ENCODE data around the gene SYT8.
"Not testable (repeated sequence)": the region's sequence is repeated elsewhere in the genome, so short reads cannot be mapped to it uniquely, and the experiment has no call there.

Gene SYT8

GRCh38 chr11:1870721-1871466 lies 36.1 kb downstream of the SYT8 start:
- in situ Hi-C loops (cut with HindIII; ENCODE audit: low sequenced_read_pairs), result no loop called here

GRCh38 chr11:1871531-1871930 lies 36.7 kb downstream of the SYT8 start:
- in situ Hi-C loops (cut with HindIII; ENCODE audit: low sequenced_read_pairs), result no loop called here

- in situ Hi-C loops (cut with HindIII; ENCODE audit: low sequenced_read_pairs), result no loop called here
Measured at GRCh38 chr11:1872267-1872985, 37.6 kb downstream of the SYT8 start.

GRCh38 chr11:1873048-1873812 lies 38.4 kb downstream of the SYT8 start:
- in situ Hi-C loops (cut with HindIII; ENCODE audit: low sequenced_read_pairs), result no loop called here

GRCh38 chr11:1873813-1874150 lies 39.0 kb downstream of the SYT8 start:
- in situ Hi-C loops (cut with HindIII; ENCODE audit: low sequenced_read_pairs), result not testable (repeated sequence)

GRCh38 chr11:1874441-1875092 lies 39.8 kb downstream of the SYT8 start:
- in situ Hi-C loops (cut with HindIII; ENCODE audit: low sequenced_read_pairs), result not testable (repeated sequence)

GRCh38 chr11:1875093-1875850 lies 40.5 kb downstream of the SYT8 start:
- in situ Hi-C loops (cut with HindIII; ENCODE audit: low sequenced_read_pairs), result no loop called here

GRCh38 chr11:1875851-1876301 lies 41.1 kb downstream of the SYT8 start:
- in situ Hi-C loops (cut with HindIII; ENCODE audit: low sequenced_read_pairs), result not testable (repeated sequence)

GRCh38 chr11:1876361-1877063 lies 41.7 kb downstream of the SYT8 start:
- in situ Hi-C loops (cut with HindIII; ENCODE audit: low sequenced_read_pairs), result no loop called here

- in situ Hi-C loops (cut with HindIII; ENCODE audit: low sequenced_read_pairs), result no loop called here
Measured at GRCh38 chr11:1877211-1878136, 42.7 kb downstream of the SYT8 start.

GRCh38 chr11:1878137-1879031 lies 43.6 kb downstream of the SYT8 start:
- in situ Hi-C loops (cut with HindIII; ENCODE audit: low sequenced_read_pairs), result no loop called here

- in situ Hi-C loops (cut with HindIII; ENCODE audit: low sequenced_read_pairs), result no loop called here
Measured at GRCh38 chr11:1879342-1879940, 44.7 kb downstream of the SYT8 start.

- in situ Hi-C loops (cut with HindIII; ENCODE audit: low sequenced_read_pairs), result no loop called here
Measured at GRCh38 chr11:1879941-1880720, 45.3 kb downstream of the SYT8 start.

GRCh38 chr11:1880746-1881441 lies 46.1 kb downstream of the SYT8 start:
- in situ Hi-C loops (cut with HindIII; ENCODE audit: low sequenced_read_pairs), result no loop called here

- in situ Hi-C loops (cut with HindIII; ENCODE audit: low sequenced_read_pairs), result no loop called here
Measured at GRCh38 chr11:1881442-1882264, 46.9 kb downstream of the SYT8 start.
